HG02973 (cell line): ENCODE measurements around the gene ZNF827.

Source experiments
- ATAC-seq: cut with Tn5 transposase; IDR thresholded peaks from one replicate; pipeline ENCODE4 v1.9.1; 2021; ENCODE audit warnings: moderate library complexity; ENCODE audit not compliant: unreplicated experiment

Gene ZNF827

GRCh38 chr4:145770124-145770523 lies 168.5 kb downstream of the ZNF827 start:
- no peak for ATAC-seq

GRCh38 chr4:145769450-145770037 lies 169.1 kb downstream of the ZNF827 start:
- ATAC-seq, result no peak

GRCh38 chr4:145766273-145766672 lies 172.3 kb downstream of the ZNF827 start:
- no peak for ATAC-seq

GRCh38 chr4:145763399-145763798 lies 175.2 kb downstream of the ZNF827 start:
- ATAC-seq, result no peak

GRCh38 chr4:145762719-145763118 lies 175.9 kb downstream of the ZNF827 start:
- ATAC-seq, result no peak

- ATAC-seq, result no peak
These were observed 177.4 kb downstream of the ZNF827 start for GRCh38 chr4:145760961-145761929.

- ATAC-seq, result no peak
These were observed 178.4 kb downstream of the ZNF827 start for GRCh38 chr4:145760176-145760575.

- ATAC-seq, result no peak
These were observed 181.4 kb downstream of the ZNF827 start for GRCh38 chr4:145757188-145757587.

GRCh38 chr4:145756244-145756643 lies 182.4 kb downstream of the ZNF827 start:
- ATAC-seq, result no peak

GRCh38 chr4:145755802-145756201 lies 182.8 kb downstream of the ZNF827 start:
- ATAC-seq, result no peak

GRCh38 chr4:145743641-145744040 lies 195.0 kb downstream of the ZNF827 start:
- no peak for ATAC-seq

GRCh38 chr4:145740806-145741205 lies 197.8 kb downstream of the ZNF827 start:
- ATAC-seq, result no peak

GRCh38 chr4:145739845-145740244 lies 198.8 kb downstream of the ZNF827 start:
- ATAC-seq, result no peak

- no peak for ATAC-seq
These were observed 202.3 kb downstream of the ZNF827 start for GRCh38 chr4:145736241-145736831.

- ATAC-seq, result no peak
These were observed 202.8 kb downstream of the ZNF827 start for GRCh38 chr4:145735827-145736226.

- no peak for ATAC-seq
These were observed 203.3 kb downstream of the ZNF827 start for GRCh38 chr4:145735347-145735675.

- no peak for ATAC-seq
These were observed 203.9 kb downstream of the ZNF827 start for GRCh38 chr4:145734576-145735346.

- no peak for ATAC-seq
These were observed 204.6 kb downstream of the ZNF827 start for GRCh38 chr4:145734031-145734430.

- peak; percentile 87 for ATAC-seq
These were observed 205.4 kb downstream of the ZNF827 start for GRCh38 chr4:145732895-145733880.
